CD4-positive, alpha-beta T cell treated with Interleukin-4 for 1 hour (primary cell): ENCODE data around the gene GALR1.
"Not testable (repeated sequence)": the region's sequence is repeated elsewhere in the genome, so short reads cannot be mapped to it uniquely, and the experiment has no call there.

Experiments used
- DNase-seq, 2 donors: peaks; one replicate each; pipeline ENCODE4 v3.0.0-alpha.2; 2020 to 2022

GALR1 gene

GRCh38 chr18:77250926-77251729, 1.5 kb downstream of the GALR1 start:
- DNase-seq, result no peak

GRCh38 chr18:77251730-77252050, 2.0 kb downstream of the GALR1 start:
- no peak for DNase-seq

- DNase-seq, result no peak
These were observed 5.2 kb downstream of the GALR1 start for GRCh38 chr18:77254711-77255405.

- no peak for DNase-seq
These were observed 5.9 kb downstream of the GALR1 start for GRCh38 chr18:77255426-77256105.

- DNase-seq, result no peak
These were observed 13.2 kb downstream of the GALR1 start for GRCh38 chr18:77262643-77263465.

GRCh38 chr18:77263466-77263763, 13.8 kb downstream of the GALR1 start:
- DNase-seq, result no peak

GRCh38 chr18:77267969-77268368, 18.3 kb downstream of the GALR1 start:
- no peak for DNase-seq

- DNase-seq, result no peak
These were observed 18.8 kb downstream of the GALR1 start for GRCh38 chr18:77268456-77268855.

GRCh38 chr18:77271576-77272481, 22.2 kb downstream of the GALR1 start:
- DNase-seq, result no peak

GRCh38 chr18:77290841-77291240, 41.2 kb downstream of the GALR1 start:
- DNase-seq, result not testable (repeated sequence)

- DNase-seq, result no peak
These were observed 48.5 kb downstream of the GALR1 start for GRCh38 chr18:77298172-77298571.

GRCh38 chr18:77299706-77300105, 50.1 kb downstream of the GALR1 start:
- no peak for DNase-seq

GRCh38 chr18:77300579-77300978, 50.9 kb downstream of the GALR1 start:
- DNase-seq, result no peak

GRCh38 chr18:77304268-77304667, 54.6 kb downstream of the GALR1 start:
- no peak for DNase-seq

GRCh38 chr18:77305676-77306075, 56.0 kb downstream of the GALR1 start:
- no peak for DNase-seq

- DNase-seq, result no peak
These were observed 58.6 kb downstream of the GALR1 start for GRCh38 chr18:77308216-77308615.

GRCh38 chr18:77314511-77314910, 64.9 kb downstream of the GALR1 start:
- DNase-seq, result no peak

- no peak for DNase-seq
These were observed 65.3 kb downstream of the GALR1 start for GRCh38 chr18:77314952-77315351.

- no peak for DNase-seq
These were observed 66.4 kb downstream of the GALR1 start for GRCh38 chr18:77316008-77316407.

- no peak for DNase-seq
These were observed 67.0 kb downstream of the GALR1 start for GRCh38 chr18:77316641-77317040.

- no peak for DNase-seq
These were observed 71.4 kb downstream of the GALR1 start for GRCh38 chr18:77320971-77321559.
